K562 (cell line): ENCODE data around the gene FGGY. TPM values are rescaled to one million over a fixed set of nuclear protein-coding genes. Genes with fewer than 3 reads are reported as not detected.

ENCODE experiments used
- E4F1 ChIP-seq: fragments of 250-450 bp; sonication (Bioruptor Pico); IDR thresholded peaks from 2 replicates; pipeline ENCODE4 v1.5.0; 2021; ENCODE audit warnings: mild to moderate bottlenecking, borderline replicate concordance
- HMG20B ChIP-seq: fragments of 250-450 bp; sonication (Bioruptor Pico); IDR thresholded peaks from 2 replicates; pipeline ENCODE4 v1.5.0; 2021; ENCODE audit warnings: mild to moderate bottlenecking
- MIER1 ChIP-seq: fragments of 450-650 bp; IDR thresholded peaks from 2 replicates; pipeline ENCODE4 v1.6.1; 2016; ENCODE audit warnings: antibody characterized with exemption, mild to moderate bottlenecking, low read depth
- UBTF ChIP-seq, 2 experiments: IDR thresholded peaks; 2 replicates each; pipeline ENCODE4 v1.6.1; 2012; ENCODE audit warnings: improper control_type of control experiment in 2 of 2, low read depth in 2 of 2, low read length in 2 of 2, borderline replicate concordance in 1 of 2
- ZBTB43 ChIP-seq: sonication (generic); formaldehyde crosslinking; IDR thresholded peaks from 2 replicates; pipeline ENCODE4 v1.8.0; 2023; ENCODE audit warnings: mild to moderate bottlenecking, missing genetic modification reagents
- ZNF175 ChIP-seq: fragments of 200-800 bp; sonication (Bioruptor generic); IDR thresholded peaks from 2 replicates; pipeline ENCODE4 v1.6.1; 2016; ENCODE audit warnings: low read depth, mild to moderate bottlenecking, missing genetic modification characterization, missing compliant biosample characterization
- ZNF77 ChIP-seq: fragments of 250-450 bp; sonication (Bioruptor Pico); IDR thresholded peaks from 2 replicates; pipeline ENCODE4 v1.5.0; 2020
- polyA plus RNA-seq, 8 experiments: library from polyadenylated mRNA; depleted of rRNA in 4 of 8; stranded (reverse) in 5 of 8; unstranded in 3 of 8; fragments of >200 nt; fragmentation: Nextera tagmentation in 2 of 8; fragmentation: Illumina TruSeq in 1 of 8; extraction: Ambion mirVana in 2 of 8; extraction: Trizol in 1 of 8; gene quantifications; 2 replicates each; pipeline versions ENCODE4 v1.2.1 to v1.2.3, GENCODE V29; 2011 to 2014; ENCODE audit warnings: inconsistent platforms in 1 of 8, missing spikeins in 1 of 8
- total RNA-seq, 7 experiments: library from RNA; depleted of rRNA in 6 of 7; stranded (reverse); fragments of >200 nt in 6 of 7; fragmentation: Illumina TruSeq in 2 of 7; extraction: Trizol in 2 of 7; gene quantifications; 2 replicates each; pipeline versions ENCODE4 v1.2.1 to v1.2.3, GENCODE V29; 2011 to 2021; ENCODE audit warnings: low replicate concordance in 1 of 7

Gene FGGY
- total and polyA plus RNA-seq, 9 of the 15 experiments (the other 6 are each of a cell fraction or from before 2014, with no cell fraction given): 9.7 to 19.2 (median 12.6) TPM

GRCh38 chr1:59278780-59279354 is 18.0 kb upstream of the FGGY start (continued):
- TF ChIP-seq UBTF (IDR thresholded peaks at IDR 0.05; ENCODE audit: borderline replicate concordance in 1 of 2, low read depth in 2 of 2, low read length in 2 of 2) (no peak), ZNF77 (CRISPR knock-in tag) (no peak), E4F1 (CRISPR knock-in tag) (no peak), ZNF175 (CRISPR knock-in tag) (no peak), MIER1 (no peak), HMG20B (CRISPR knock-in tag) (no peak), ZBTB43 (no peak)
- TF ChIP-seq, all 486 proteins: peak for 39
